ENCODE measurements around the gene SP140. TPM values are rescaled to one million over a fixed set of nuclear protein-coding genes. Genes with fewer than 3 reads are reported as not detected.

SP140 gene
- total and polyA plus RNA-seq, 10 of the 15 experiments (the other 5 are each of a cell fraction or from before 2014, with no cell fraction given): 61.7 to 164 (median 90.7) TPM

- TF ChIP-seq KDM1A (IDR thresholded peaks at IDR 0.05; ENCODE audit: borderline replicate concordance): no peak
These were observed 87.1 kb downstream of the SP140 start (continued) for GRCh38 chr2:230312638-230313037.

DNA sequence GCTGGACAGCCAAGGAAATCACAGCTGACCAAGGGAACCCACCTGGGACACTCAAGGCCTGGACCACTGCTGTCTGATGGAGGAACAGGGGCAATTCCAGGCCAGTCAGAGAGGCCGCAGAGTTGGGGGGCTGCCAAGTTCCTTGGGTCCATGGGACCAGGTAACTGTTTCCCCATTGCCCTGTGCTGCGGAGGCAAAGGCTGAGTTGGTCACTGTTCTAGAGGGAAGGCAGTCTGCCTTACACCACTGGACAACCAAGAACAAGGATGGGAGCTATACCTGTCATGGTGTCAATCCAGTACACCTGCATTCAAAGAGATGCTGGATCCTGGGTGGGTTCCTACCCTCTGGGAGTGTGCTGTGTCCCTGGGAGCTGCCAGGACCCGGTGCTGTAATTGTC is 91.8 kb downstream of the SP140 start:
- H3K27me3 ChIP-seq (replicated peaks in 1 of 2; ENCODE audit: control insufficient read depth in 2 of 2, insufficient read depth in 2 of 2, low read length in 1 of 2): no peaks in the 10 kb centered on the region
- FAIRE-seq (no peak), ATAC-seq (no peak), DNase-seq (ENCODE audit: low read depth, low spot score) (no peak)
- H3K4me3 ChIP-seq: no peak overlapping the region
- H3K4me1 ChIP-seq (ENCODE audit: control insufficient read depth, insufficient read depth, low read length): peaks cover 27% of the 10 kb centered on the region
- H3K27ac ChIP-seq (ENCODE audit: control insufficient read depth, insufficient read depth): peak overlapping the region; percentile 62; the same call in 1 of the 2 replicates
- in situ Hi-C loops (cut with MboI) (no loop called here), intact Hi-C loops (cut with micrococcal nuclease; ENCODE audit: unreplicated experiment) (loop anchor here (5.0 kb wide), 1 partner anchor 110 kb away; no protein-coding TSS in a partner anchor)
- H3K79me2 ChIP-seq (ENCODE audit: control insufficient read depth, insufficient read depth, low read length): no peaks in the 10 kb centered on the region
- no peaks in the 10 kb centered on the region; the same call in 2 of the 3 replicates for H3K9me3 ChIP-seq (replicated peaks; ENCODE audit: control insufficient read depth, insufficient read depth, low read length)
- ChIA-PET CTCF (interaction anchor here (0.6 to 1.8 kb wide), 4 partner anchors 10 to 308 kb away, joined by 3 to 8 read pairs (median 3); partner anchors contain the start of gene SP140L), RAD21 (ENCODE audit: unreplicated experiment) (interaction anchor here (1.3 to 2.3 kb wide), 2 partner anchors 10 to 115 kb away, joined by 3 to 14 read pairs; partner anchors contain the start of gene SP140L), POLR2A (interaction anchor here (0.6 to 1.9 kb wide), 2 partner anchors 10 to 119 kb away, joined by 4 to 8 read pairs; partner anchors contain the start of gene SP140L), SMC1A (ENCODE audit: uncharacterized antibody, unreplicated experiment) (interaction anchor here (1.0 to 4.2 kb wide), 4 partner anchors 11 to 317 kb away, joined by 3 to 23 read pairs (median 6); partner anchors contain the start of gene SP140L)
- H3K4me2 ChIP-seq (ENCODE audit: control insufficient read depth, insufficient read depth): peak overlapping the region; percentile 58; the same call in 1 of the 2 replicates
- TF ChIP-seq SIN3A (IDR thresholded peaks at IDR 0.05; ENCODE audit: low read depth, low read length) (no peak), MEF2A (IDR thresholded peaks at IDR 0.05; ENCODE audit: insufficient read depth, low read depth, low read length) (no peak), SUPT20H (IDR thresholded peaks at IDR 0.05; ENCODE audit: borderline replicate concordance, control insufficient read depth, low read depth, low read length) (no peak)
- H3K9ac ChIP-seq (ENCODE audit: control insufficient read depth, insufficient read depth, low read length): no peak overlapping the region
- no peaks in the 10 kb centered on the region for H4K20me1 ChIP-seq (ENCODE audit: control insufficient read depth, insufficient read depth)
- H3K36me3 ChIP-seq (ENCODE audit: control insufficient read depth in 2 of 2, insufficient read depth in 2 of 2, low read length in 1 of 2): peaks cover 0 to 6% of the 10 kb centered on the region in 2 experiments; a peak in 2 of 4 replicates
- BruUV-seq (replicated peaks): no TSS peak
- no peak overlapping the region for H2AFZ ChIP-seq (ENCODE audit: control insufficient read depth, low read depth, low read length)
- WGBS (ENCODE audit: insufficient coverage, insufficient replicate concordance, low lambda C conversion rate, missing lambda C conversion rate): 80% methylated on average over 3 of the region's 3 CpGs

Data from GM12878 (cell line).